ENCODE data around the gene MYO6.
"Not testable (repeated sequence)": the region's sequence is repeated elsewhere in the genome, so short reads cannot be mapped to it uniquely, and the experiment has no call there.

DNA sequence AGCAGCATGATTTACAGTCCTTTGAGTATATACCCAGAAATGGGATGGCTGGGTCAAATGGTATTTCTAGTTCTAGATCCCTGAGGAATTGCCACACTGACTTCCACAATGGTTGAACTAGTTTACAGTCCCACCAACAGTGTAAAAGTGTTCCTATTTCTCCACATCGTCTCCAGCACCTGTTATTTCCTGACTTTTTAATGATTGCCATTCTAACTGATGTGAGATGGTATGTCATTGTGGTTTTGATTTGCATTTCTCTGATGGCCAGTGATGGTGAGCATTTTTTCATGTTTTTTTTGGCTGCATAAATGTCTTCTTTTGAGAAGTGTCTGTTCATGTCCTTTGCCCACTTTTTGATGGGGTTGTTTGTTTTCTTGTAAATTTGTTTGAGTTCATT is 151.2 kb downstream of the MYO6 start:
- not testable (repeated sequence) for TF ChIP-seq POLR2A (IDR thresholded peaks at IDR 0.05); EP300 (IDR thresholded peaks at IDR 0.05; ENCODE audit: low read depth)
- TF ChIP-seq, protein P1, sequence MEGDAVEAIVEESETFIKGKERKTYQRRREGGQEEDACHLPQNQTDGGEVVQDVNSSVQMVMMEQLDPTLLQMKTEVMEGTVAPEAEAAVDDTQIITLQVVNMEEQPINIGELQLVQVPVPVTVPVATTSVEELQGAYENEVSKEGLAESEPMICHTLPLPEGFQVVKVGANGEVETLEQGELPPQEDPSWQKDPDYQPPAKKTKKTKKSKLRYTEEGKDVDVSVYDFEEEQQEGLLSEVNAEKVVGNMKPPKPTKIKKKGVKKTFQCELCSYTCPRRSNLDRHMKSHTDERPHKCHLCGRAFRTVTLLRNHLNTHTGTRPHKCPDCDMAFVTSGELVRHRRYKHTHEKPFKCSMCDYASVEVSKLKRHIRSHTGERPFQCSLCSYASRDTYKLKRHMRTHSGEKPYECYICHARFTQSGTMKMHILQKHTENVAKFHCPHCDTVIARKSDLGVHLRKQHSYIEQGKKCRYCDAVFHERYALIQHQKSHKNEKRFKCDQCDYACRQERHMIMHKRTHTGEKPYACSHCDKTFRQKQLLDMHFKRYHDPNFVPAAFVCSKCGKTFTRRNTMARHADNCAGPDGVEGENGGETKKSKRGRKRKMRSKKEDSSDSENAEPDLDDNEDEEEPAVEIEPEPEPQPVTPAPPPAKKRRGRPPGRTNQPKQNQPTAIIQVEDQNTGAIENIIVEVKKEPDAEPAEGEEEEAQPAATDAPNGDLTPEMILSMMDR (IDR thresholded peaks at IDR 0.05), result not testable (repeated sequence)
